ENCODE measurements around the gene IMP4. TPM values are rescaled to one million over a fixed set of nuclear protein-coding genes. Genes with fewer than 3 reads are reported as not detected.

IMP4 gene
- polyA plus RNA-seq, 1 donor from 2014 or later = 78.0 TPM

GRCh38 chr2:130377491-130377890 is 34.8 kb downstream of the IMP4 start:
- Histone ChIP-seq H3K9ac (ENCODE audit: low read length) (no peak overlapping the region), H3K79me2 (replicated peaks; ENCODE audit: insufficient read depth, low read length) (no peaks in the 10 kb centered on the region), H3K9me2 (ENCODE audit: insufficient read depth, low read length) (no peaks in the 10 kb centered on the region), H3K4me3 (ENCODE audit: low read length) (no peak overlapping the region), H4K20me1 (ENCODE audit: insufficient read depth) (no peaks in the 10 kb centered on the region), H3K36me3 (ENCODE audit: insufficient read depth, low read length) (no peaks in the 10 kb centered on the region), H3F3A (ENCODE audit: insufficient read depth, low read length, poor library complexity, severe bottlenecking) (no peaks in the 10 kb centered on the region), H3K4me2 (ENCODE audit: low read length) (no peak overlapping the region), H3K27me3 (ENCODE audit: insufficient read depth, low read depth, low read length) (no peaks in the 10 kb centered on the region), H3K27ac (ENCODE audit: low read length) (no peak overlapping the region), H2AFZ (ENCODE audit: low read depth, low read length) (no peak overlapping the region), H3K9me3 (ENCODE audit: low read length) (no peaks in the 10 kb centered on the region)
- no peak for TF ChIP-seq SMC3 (conservative IDR thresholded peaks at IDR 0.05; ENCODE audit: poor library complexity)

GRCh38 chr2:130378206-130378897 is 35.7 kb downstream of the IMP4 start:
- no peaks in the 10 kb centered on the region for H3K36me3 ChIP-seq (ENCODE audit: insufficient read depth, low read length)
- no peak overlapping the region for H3K27ac ChIP-seq (ENCODE audit: low read length)
- H2AFZ ChIP-seq (ENCODE audit: low read depth, low read length) = no peak overlapping the region
- no peaks in the 10 kb centered on the region for H3K9me3 ChIP-seq (ENCODE audit: low read length)
- no peaks in the 10 kb centered on the region for H3K9me2 ChIP-seq (ENCODE audit: insufficient read depth, low read length)
- TF ChIP-seq REST (IDR thresholded peaks at IDR 0.05; ENCODE audit: borderline replicate concordance) (no peak), EZH2 (IDR thresholded peaks at IDR 0.05; ENCODE audit: borderline replicate concordance, insufficient read depth, low read length, poor library complexity, severe bottlenecking) (no peak), SMC3 (conservative IDR thresholded peaks at IDR 0.05; ENCODE audit: poor library complexity) (no peak), CTCF (IDR thresholded peaks at IDR 0.05; ENCODE audit: poor library complexity, severe bottlenecking) (no peak), MXI1 (conservative IDR thresholded peaks at IDR 0.05; ENCODE audit: poor library complexity, severe bottlenecking) (no peak), EP300 (conservative IDR thresholded peaks at IDR 0.05; ENCODE audit: poor library complexity, severe bottlenecking) (no peak), TAF1 (IDR thresholded peaks at IDR 0.05; ENCODE audit: low read depth) (no peak), POLR2AphosphoS5 (IDR thresholded peaks at IDR 0.05) (no peak), RAD21 (conservative IDR thresholded peaks at IDR 0.05) (no peak)
- H4K20me1 ChIP-seq (ENCODE audit: insufficient read depth) = no peaks in the 10 kb centered on the region
- H3K27me3 ChIP-seq (ENCODE audit: insufficient read depth, low read depth, low read length) = no peaks in the 10 kb centered on the region
- no peak overlapping the region for H3K4me3 ChIP-seq (ENCODE audit: low read length)
- no peak overlapping the region for H3K9ac ChIP-seq (ENCODE audit: low read length)
- no peaks in the 10 kb centered on the region for H3F3A ChIP-seq (ENCODE audit: insufficient read depth, low read length, poor library complexity, severe bottlenecking)
- H3K79me2 ChIP-seq (replicated peaks; ENCODE audit: insufficient read depth, low read length) = no peaks in the 10 kb centered on the region
- H3K4me2 ChIP-seq (ENCODE audit: low read length) = no peak overlapping the region

Data from neural cell (in vitro differentiated cells).